Measurements from ENCODE around the gene NUDT16. TPM values are rescaled to one million over a fixed set of nuclear protein-coding genes. Genes with fewer than 3 reads are reported as not detected.

Gene NUDT16
- total RNA-seq, 1 donor from 2014 or later, result 51.1 TPM

DNA sequence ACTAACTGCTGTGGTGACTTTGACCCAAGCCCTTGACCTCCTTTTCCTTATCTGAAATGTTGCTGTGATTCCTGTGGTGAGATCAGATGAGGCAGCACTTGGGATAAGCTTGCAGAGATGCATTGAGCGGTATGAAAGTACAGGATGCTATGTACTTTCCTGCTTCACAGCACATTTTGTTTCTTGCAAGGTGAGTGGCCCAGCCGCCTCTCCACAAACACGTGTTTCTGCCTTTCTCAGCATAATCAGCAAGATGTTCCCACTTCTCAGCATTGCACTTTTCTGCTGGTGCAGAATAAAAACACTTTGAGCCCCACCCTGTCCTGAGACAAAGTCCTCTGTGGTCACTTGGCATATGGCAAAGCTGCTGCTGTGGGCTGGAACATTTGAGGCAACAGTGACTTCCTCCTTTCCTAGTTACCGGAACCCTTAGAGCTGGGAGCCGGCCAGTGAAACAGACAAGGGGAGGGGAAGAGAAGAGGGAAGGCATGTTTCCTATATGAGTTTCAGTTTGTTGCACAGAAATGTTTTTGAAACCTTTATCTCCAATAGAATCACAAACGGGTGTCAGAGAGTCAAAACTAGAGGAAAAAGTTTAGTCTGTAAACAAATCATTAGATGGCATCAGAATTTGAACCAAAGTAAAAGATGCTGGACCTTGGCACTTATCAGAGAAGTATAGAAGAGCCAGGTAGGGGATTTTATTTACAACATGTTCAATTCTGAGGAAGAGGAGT is 5.0 kb downstream of the NUDT16 start:
- peak overlapping the region; percentile 52 for H3K27ac Mint-ChIP-seq (ENCODE audit: unreplicated experiment)
- no peaks in the 10 kb centered on the region for H3K27me3 Mint-ChIP-seq (ENCODE audit: unreplicated experiment)
- TF ChIP-seq, protein P1, sequence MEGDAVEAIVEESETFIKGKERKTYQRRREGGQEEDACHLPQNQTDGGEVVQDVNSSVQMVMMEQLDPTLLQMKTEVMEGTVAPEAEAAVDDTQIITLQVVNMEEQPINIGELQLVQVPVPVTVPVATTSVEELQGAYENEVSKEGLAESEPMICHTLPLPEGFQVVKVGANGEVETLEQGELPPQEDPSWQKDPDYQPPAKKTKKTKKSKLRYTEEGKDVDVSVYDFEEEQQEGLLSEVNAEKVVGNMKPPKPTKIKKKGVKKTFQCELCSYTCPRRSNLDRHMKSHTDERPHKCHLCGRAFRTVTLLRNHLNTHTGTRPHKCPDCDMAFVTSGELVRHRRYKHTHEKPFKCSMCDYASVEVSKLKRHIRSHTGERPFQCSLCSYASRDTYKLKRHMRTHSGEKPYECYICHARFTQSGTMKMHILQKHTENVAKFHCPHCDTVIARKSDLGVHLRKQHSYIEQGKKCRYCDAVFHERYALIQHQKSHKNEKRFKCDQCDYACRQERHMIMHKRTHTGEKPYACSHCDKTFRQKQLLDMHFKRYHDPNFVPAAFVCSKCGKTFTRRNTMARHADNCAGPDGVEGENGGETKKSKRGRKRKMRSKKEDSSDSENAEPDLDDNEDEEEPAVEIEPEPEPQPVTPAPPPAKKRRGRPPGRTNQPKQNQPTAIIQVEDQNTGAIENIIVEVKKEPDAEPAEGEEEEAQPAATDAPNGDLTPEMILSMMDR (IDR thresholded peaks at IDR 0.05; ENCODE audit: partially characterized antibody, unreplicated experiment), result no peak
- H3K4me3 Mint-ChIP-seq (ENCODE audit: unreplicated experiment), result no peak overlapping the region
- H3K4me1 Mint-ChIP-seq (ENCODE audit: low read depth, unreplicated experiment), result peaks cover 30% of the 10 kb centered on the region
- peaks cover 6% of the 10 kb centered on the region for H3K9me3 Mint-ChIP-seq (ENCODE audit: unreplicated experiment)
- no peak for DNase-seq
- H3K36me3 Mint-ChIP-seq (ENCODE audit: unreplicated experiment), result peaks cover 19% of the 10 kb centered on the region

- Mint-ChIP-seq H3K27ac (ENCODE audit: unreplicated experiment) (peak overlapping the region; percentile 28), H3K4me1 (ENCODE audit: low read depth, unreplicated experiment) (peaks cover 27% of the 10 kb centered on the region), H3K36me3 (ENCODE audit: unreplicated experiment) (peaks cover 19% of the 10 kb centered on the region)
These were observed 6.4 kb downstream of the NUDT16 start for GRCh38 chr3:131387796-131388489.

DNA sequence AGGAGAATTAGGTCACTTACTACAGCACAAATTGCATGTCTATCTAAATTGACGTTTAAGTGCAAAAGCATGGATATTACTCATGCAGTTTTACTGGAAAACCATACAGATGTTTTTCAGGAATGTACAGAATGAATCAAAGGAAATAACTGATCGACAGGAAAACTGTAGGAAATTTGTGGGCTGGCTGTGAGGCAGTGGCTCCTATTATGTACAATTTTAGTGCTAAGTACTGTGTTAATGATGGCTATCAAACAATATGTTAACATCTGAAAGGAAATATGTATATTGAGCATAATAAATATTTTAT is 6.9 kb downstream of the NUDT16 start:
- TF ChIP-seq, protein P1 (IDR thresholded peaks at IDR 0.05; ENCODE audit: partially characterized antibody, unreplicated experiment), result no peak
- Mint-ChIP-seq H3K9me3 (ENCODE audit: unreplicated experiment) (peaks cover 2% of the 10 kb centered on the region), H3K4me3 (ENCODE audit: unreplicated experiment) (no peak overlapping the region), H3K4me1 (ENCODE audit: low read depth, unreplicated experiment) (peaks cover 25% of the 10 kb centered on the region), H3K36me3 (ENCODE audit: unreplicated experiment) (peaks cover 19% of the 10 kb centered on the region), H3K27me3 (ENCODE audit: unreplicated experiment) (no peaks in the 10 kb centered on the region), H3K27ac (ENCODE audit: unreplicated experiment) (no peak overlapping the region)
- no peak for DNase-seq

More at GRCh38 chr3:131387796-131388489, 6.4 kb downstream of the NUDT16 start:
- H3K27me3 Mint-ChIP-seq (ENCODE audit: unreplicated experiment), result no peaks in the 10 kb centered on the region
- H3K4me3 Mint-ChIP-seq (ENCODE audit: unreplicated experiment), result no peak overlapping the region
- TF ChIP-seq, protein P1 (IDR thresholded peaks at IDR 0.05; ENCODE audit: partially characterized antibody, unreplicated experiment), result no peak
- peaks cover 2% of the 10 kb centered on the region for H3K9me3 Mint-ChIP-seq (ENCODE audit: unreplicated experiment)
- no peak for DNase-seq

DNA sequence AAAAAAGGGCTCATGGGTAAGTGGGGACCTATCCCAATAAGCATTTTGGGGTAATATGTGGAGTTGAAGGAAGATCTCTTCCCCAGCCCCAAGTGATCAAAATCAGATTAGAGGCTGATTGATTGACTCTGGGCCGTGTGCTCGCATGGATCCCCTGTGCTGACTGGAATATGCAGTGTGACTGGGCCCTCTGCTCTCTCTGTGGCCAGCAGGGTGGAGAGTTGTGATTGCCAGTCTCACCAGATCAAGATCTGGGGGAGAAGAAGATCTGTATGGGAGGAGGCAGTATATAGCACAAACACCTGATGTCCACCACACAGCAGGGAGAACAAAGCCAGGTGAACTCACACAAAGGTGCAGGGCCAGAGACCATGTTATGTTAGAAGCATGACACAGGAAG is 8.8 kb downstream of the NUDT16 start:
- no peak for DNase-seq
- Mint-ChIP-seq H3K27me3 (ENCODE audit: unreplicated experiment) (no peaks in the 10 kb centered on the region), H3K27ac (ENCODE audit: unreplicated experiment) (peak overlapping the region; percentile 70), H3K9me3 (ENCODE audit: unreplicated experiment) (peaks cover 2% of the 10 kb centered on the region), H3K4me3 (ENCODE audit: unreplicated experiment) (no peak overlapping the region), H3K4me1 (ENCODE audit: low read depth, unreplicated experiment) (peaks cover 26% of the 10 kb centered on the region), H3K36me3 (ENCODE audit: unreplicated experiment) (peaks cover 10% of the 10 kb centered on the region)
- TF ChIP-seq, protein P1 (IDR thresholded peaks at IDR 0.05; ENCODE audit: partially characterized antibody, unreplicated experiment), result no peak

- no peaks in the 10 kb centered on the region for H3K27me3 Mint-ChIP-seq (ENCODE audit: unreplicated experiment)
- H3K9me3 Mint-ChIP-seq (ENCODE audit: unreplicated experiment), result no peaks in the 10 kb centered on the region
- DNase-seq, result no peak
- TF ChIP-seq, protein P1 (IDR thresholded peaks at IDR 0.05; ENCODE audit: partially characterized antibody, unreplicated experiment), result no peak
- H3K27ac Mint-ChIP-seq (ENCODE audit: unreplicated experiment), result no peak overlapping the region
- H3K36me3 Mint-ChIP-seq (ENCODE audit: unreplicated experiment), result no peaks in the 10 kb centered on the region
- H3K4me3 Mint-ChIP-seq (ENCODE audit: unreplicated experiment), result no peak overlapping the region
- peaks cover 19% of the 10 kb centered on the region for H3K4me1 Mint-ChIP-seq (ENCODE audit: low read depth, unreplicated experiment)
These were observed 11.5 kb downstream of the NUDT16 start for GRCh38 chr3:131393051-131393450.

Data from glutamatergic neuron (in vitro differentiated cells).